NCI-H345 treated with DMSO at 0.1 percent for 48 hours (cell line): Measurements from ENCODE around the gene GMPR2.

Source experiments
- DNase-seq: peaks from one replicate; lab custom pipeline; 2025; ENCODE audit not compliant: unreplicated experiment; lab: John Stamatoyannopoulos, UW

Gene GMPR2

DNA sequence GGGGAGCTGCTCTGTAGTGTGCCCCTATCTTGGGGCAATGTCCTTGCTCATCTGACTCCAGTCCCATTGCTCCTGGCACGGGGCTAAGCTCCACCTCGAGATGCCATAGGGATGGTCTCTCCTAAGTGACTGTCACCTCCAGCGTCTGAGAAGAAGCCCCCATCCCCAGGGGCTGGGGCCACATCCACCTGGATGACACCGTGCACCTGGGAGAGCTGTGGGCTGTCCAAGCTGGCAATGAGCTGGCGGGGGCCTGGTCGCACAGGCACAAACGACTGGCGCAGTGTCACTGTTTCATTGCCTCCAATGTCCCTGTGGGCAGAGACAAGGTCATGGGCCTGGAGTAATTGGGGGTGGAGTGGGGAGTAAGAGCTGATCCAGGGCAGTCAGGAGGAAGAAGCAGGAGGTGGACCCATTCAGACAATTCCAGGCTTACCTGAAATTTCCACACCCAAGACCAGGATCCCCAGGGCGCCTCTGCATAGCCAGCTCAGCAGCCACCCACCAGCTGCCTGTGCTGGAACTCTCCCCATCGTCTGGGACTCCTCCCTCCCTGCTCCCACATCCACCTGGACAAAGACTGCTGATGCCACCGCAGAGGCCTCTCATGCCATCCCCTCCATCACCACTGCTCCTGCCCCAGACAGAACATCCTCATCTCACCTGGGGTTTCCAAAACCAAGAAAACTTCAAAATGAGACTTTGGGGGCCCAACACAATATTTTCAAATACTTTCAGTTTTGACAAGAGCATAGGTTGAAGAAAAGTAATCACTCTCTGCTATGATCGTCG is 16.7 kb downstream of the GMPR2 start:
- DNase-seq = no peak

DNA sequence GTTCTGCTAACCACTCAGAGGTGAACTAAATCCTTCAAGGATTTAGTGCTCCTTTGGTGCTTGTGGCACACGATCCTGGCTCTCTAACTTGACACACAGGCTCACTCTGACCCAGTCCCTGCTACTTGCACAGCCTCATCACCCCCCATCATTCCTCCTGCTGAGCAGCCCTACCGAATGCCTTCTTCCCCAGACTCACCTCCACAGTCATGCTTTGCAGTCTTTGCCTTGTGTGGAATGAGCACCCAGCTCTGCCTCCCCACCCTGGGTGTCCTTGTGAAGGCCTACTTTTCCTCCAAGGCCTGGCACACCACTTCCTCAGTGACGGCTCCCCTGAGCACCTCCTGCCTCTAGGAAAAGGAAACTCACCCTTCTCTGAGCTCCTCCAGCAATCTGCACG is 17.6 kb downstream of the GMPR2 start:
- DNase-seq = no peak

- no peak for DNase-seq
Observed at GRCh38 chr14:24251880-24252288, 19.2 kb downstream of the GMPR2 start.

DNA sequence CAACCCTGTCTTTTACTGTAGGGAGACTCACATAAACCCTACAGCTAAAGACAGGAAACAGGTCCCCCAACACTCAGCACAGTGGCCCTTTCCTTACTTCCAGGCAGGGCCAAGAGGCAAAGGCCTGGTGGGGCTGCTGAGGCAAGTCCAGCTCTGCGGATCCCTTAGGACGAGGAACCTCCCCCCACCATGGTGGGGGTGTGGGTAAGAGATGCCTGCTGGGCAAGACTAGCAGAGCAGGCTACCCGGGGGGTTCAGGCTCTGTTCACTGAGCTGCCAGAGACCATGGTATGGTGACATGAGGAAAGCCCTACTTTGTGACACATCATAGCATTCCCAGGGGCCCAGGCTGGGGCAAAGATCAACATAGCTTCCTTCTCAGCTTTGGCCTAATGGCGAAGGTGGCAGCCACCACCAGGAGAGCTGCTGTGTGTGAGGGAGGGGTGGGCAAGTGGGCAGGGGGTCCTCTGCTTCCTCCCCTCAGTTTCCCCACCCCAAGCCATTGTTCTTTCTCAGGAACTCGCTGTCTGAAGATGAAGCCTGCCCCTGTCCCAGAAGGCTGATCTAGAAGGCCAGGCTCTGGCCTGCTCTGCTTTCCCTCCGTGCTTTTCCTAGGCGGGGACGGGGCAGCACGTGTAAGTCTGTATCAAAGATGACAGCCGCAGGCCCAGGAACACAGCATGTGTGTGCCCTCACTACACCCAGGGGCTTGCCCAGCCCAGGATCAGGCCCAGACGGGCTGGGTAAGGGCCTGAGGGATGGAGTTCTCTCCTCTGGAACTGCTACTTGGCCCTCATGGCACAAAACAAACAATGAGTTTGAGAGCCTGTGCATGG is 19.8 kb downstream of the GMPR2 start:
- no peak for DNase-seq

GRCh38 chr14:24253936-24254335 is 21.2 kb downstream of the GMPR2 start:
- no peak for DNase-seq

GRCh38 chr14:24254630-24255392 is 22.1 kb downstream of the GMPR2 start:
- no peak for DNase-seq

DNA sequence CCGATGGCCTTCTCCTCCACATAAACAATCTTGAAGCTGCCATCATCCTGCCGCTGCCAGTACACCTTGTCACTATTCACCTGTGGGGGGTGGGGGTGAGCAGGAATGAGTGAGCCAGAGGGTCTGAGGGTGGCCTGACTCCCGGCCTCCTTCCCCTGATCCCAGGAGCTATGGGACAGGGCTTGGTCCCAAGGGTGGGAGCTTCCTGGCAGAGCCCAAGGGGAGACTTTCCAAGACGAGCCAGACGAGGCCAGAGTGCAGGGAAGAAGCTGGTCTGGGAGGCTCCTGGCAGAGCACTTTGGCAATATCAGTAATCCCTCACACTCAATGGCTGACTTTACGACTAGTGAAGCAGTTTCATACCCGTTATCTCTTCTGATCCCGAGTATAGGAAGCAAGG is 22.7 kb downstream of the GMPR2 start:
- DNase-seq = no peak

DNA sequence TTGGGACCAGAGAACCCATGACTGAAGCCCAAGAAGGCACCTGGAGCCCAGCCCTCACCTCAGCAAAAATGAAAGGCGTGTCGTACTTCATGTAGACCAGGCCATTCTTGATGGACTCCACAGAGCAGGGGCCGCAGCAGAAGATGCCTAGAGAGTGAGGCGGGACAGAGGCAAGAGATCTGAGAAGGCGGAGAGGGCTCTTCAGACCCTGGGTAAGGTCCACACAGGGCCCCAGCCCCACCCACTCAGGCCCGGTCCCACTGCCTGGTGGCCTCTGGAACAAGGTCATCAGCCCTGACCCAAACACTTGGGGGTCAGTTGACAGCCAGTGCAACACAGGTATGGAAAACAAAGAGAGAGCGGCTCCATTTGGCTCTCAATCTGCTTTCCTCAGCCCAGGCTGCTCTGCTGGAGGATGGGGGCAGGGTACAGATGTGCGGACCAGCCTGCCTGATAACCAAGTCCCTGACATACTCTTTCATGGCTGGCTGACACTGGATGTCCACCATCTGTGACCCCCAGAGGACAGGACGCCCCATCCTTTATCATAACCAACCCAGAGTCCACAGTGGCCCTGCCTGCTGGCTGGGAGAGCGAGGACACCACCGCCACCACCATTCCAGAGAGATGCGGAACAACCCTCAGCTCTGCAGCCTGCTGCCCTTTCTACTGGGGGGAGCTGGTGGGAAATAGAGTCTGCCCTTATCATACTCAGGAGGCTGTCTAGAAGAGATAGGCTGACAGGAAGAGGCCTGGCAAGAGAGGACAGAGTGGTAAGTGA is 23.4 kb downstream of the GMPR2 start:
- no peak for DNase-seq

- DNase-seq = no peak
Observed at GRCh38 chr14:24256960-24257359, 24.2 kb downstream of the GMPR2 start.

- no peak for DNase-seq
Observed at GRCh38 chr14:24258119-24258518, 25.4 kb downstream of the GMPR2 start.

DNA sequence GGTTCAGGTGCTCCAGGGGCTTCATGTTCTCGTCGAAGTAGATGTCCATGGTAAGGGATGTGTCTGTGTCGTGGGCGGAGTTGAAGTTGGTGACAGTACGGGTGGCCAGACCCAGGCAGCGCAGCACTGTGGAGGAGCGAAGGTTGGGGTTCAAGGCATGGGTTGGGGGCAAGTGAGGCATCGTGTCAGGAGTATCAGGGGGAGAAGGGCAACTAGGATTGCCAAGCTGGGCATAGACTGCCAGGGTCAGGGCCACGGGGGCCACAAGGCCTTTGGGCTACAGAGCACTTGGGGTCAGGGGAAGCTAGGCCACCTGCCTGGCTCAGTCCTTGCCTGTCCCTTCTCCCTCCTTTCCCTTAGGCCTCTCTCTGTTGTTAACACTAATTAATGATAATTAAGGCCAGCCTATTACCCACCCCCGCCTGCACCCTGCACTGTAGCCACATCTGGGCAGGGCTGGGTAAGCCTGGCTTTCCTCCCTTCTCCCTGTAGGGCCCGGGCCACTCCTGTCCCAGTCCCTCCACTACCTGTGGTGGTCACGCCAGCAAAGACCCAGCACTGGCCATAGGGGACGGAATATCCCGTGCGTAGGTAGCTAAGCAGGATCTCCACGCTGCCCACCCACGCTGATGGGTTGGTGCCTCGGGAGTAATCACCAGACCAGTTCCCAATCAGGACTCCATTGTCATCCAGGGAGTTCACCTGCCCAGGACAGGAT is 26.0 kb downstream of the GMPR2 start:
- DNase-seq = no peak

DNA sequence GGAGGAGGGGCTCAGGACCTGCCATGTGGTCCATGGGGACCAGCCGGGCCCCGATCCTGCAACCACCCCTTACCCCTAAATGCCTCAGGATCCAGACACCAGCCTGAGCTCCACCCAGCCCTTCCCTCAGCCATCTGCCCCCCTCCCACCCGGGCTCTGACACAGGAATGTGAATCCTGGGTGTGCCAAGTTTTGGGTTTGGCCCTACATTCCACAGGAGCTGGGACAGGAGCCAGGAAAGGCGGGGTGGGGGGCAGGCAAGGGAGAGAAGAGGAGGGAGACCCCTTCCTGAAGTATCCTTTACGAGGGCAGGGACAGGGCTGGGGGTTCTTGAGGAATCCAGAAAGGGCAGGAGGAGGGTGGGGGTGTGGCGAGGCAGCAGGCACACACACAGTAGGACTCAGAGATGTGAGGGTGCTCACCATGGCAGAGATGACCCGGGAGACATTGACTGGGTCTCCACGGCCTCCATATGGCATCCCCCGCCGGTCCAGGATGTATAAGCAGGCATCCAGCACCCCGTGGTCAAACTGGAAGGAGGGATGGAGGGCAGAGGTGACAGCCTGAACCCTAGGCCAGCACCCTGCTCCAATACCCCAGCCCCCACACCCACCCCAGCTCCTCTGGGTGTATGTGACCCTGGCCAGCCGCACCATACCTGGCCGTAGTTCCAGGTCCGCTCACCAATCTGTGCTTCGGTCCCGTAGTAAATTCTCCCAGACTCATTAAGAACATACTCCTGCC is 26.7 kb downstream of the GMPR2 start:
- no peak for DNase-seq

GRCh38 chr14:24260026-24260779 is 27.5 kb downstream of the GMPR2 start:
- no peak for DNase-seq

DNA sequence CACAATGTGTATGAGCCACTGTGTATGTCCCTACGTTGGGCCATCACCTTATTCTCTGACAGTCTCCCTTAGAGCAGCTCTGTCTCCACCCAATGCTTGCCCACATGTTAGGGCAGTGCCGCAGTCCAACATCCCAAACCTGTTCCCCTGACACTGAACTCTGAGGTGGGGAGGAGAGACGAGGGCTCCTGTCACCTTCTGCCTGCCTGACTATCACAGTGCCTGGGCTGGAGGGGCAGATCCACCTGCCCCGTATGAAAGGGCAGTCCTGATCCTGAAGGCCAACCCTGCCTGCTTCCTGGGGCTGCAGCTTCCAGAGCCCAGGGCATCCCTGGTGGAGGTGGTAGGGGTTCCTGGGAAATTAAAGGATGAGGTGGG is 28.0 kb downstream of the GMPR2 start:
- DNase-seq = no peak

DNA sequence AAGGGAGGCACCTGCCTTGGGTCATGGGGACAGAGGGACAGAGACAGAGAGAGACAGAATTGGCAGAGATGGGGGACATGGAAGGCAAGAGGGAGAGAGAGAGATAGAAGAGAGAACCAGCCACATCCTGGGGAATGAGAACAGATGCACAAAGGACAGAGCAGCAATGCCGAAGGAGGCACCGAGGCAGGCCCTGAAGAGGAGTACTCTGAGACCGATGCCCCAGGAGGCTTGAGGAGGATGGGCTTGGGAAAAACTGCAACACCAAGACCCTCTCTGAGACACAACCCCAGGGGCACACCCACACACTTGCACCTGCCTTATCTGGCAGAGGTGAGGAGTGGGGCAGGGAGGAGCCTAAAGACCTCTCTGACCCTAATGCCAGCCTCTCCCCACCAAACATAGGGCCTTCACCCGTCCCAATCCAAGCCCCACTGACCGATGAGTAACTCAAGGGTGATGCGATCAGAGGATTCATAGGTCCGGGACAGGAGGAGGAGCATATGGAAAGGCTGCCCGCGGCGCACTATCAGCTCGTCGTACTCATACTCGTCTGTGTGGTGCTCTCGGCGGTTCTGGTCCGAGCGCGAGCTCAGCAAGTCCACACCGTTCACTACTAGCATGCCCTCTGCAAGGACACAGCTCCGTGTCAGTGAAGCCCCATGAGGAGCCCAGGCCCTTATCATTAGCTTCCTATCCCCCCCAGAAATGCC is 28.7 kb downstream of the GMPR2 start:
- no peak for DNase-seq

DNA sequence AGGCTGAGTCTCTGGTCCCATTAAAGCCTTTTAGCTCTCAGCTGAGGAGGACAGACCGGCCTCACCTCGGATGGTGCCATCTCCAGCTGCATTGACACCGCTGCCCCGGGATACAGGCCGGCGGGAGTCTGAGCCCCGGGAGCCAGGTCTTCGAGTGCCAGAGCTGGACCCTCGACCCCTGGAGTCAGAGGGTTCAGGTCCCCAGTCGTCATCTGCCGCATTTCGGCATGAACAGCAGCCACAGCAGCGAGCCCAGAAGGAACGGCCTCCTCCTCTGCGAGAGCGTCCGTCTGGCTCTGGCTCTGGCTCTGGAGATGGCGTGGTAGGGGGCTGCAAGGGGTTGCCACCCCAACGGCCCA is 29.2 kb downstream of the GMPR2 start:
- no peak for DNase-seq

GRCh38 chr14:24262821-24263733 is 30.3 kb downstream of the GMPR2 start, which contains the start of gene TGM1:
Gene TGM1 (minus strand): TSS chr14:24263177. CDS start chr14:24262352, 825 bp downstream.
- DNase-seq = no peak
